Esophagus (tissue), 2 donors: ENCODE measurements around the gene METTL5. TPM values are rescaled to one million over a fixed set of nuclear protein-coding genes. Genes with fewer than 3 reads are reported as not detected.
"Not testable (repeated sequence)": the region's sequence is repeated elsewhere in the genome, so short reads cannot be mapped to it uniquely, and the experiment has no call there.

Experiments used
- H3K27ac ChIP-seq, 2 donors: one replicate each; pipeline ENCODE4 v1.5.1; 2013; ENCODE audit warnings: low read depth in 2 of 2, mild to moderate bottlenecking in 2 of 2, inconsistent platforms in 1 of 2, low read length in 1 of 2, moderate library complexity in 1 of 2
- H3K27me3 ChIP-seq, 2 donors: one replicate each; pipeline ENCODE4 v1.6.1; 2013; ENCODE audit warnings: low read length in 2 of 2, control low read depth in 1 of 2, mild to moderate bottlenecking in 1 of 2; ENCODE audit not compliant: insufficient read depth in 2 of 2, control insufficient read depth in 1 of 2
- H3K36me3 ChIP-seq, 2 donors: one replicate each; pipeline ENCODE4 v1.6.1; 2013; ENCODE audit warnings: low read length in 1 of 2; ENCODE audit not compliant: control insufficient read depth in 2 of 2, insufficient read depth in 2 of 2
- H3K4me1 ChIP-seq, 2 donors: one replicate each; pipeline ENCODE4 v1.6.1; 2013; ENCODE audit warnings: low read length in 1 of 2; ENCODE audit not compliant: control insufficient read depth in 2 of 2, insufficient read depth in 2 of 2
- H3K4me3 ChIP-seq, 2 donors: one replicate each; pipeline ENCODE4 v1.5.1; 2013; ENCODE audit warnings: low read length in 2 of 2, mild to moderate bottlenecking in 2 of 2, low read depth in 1 of 2, moderate library complexity in 1 of 2
- H3K9me3 ChIP-seq, 2 donors: one replicate each; pipeline ENCODE4 v1.6.1; 2013; ENCODE audit warnings: mild to moderate bottlenecking in 2 of 2, low read depth in 1 of 2, low read length in 1 of 2, moderate library complexity in 1 of 2; ENCODE audit not compliant: control insufficient read depth in 2 of 2, insufficient read depth in 1 of 2
- WGBS, 2 donors: extraction: QIAGEN DNeasy Blood & Tissue Kit; methylation state at CpG; one replicate each; pipeline ENCODE4 v1.1.7; 2013; 5-methylcytosine and 5-hydroxymethylcytosine counted together
- polyA plus RNA-seq, 2 donors: library from polyadenylated mRNA; stranded (reverse); fragments of 200-250 nt; gene quantifications; one replicate each; pipeline ENCODE4 v1.2.3, GENCODE V29; 2013
- donor health status: healthy with polysubstance abuse.
- donor health status: Bipolar disorder and iron deficiency.

METTL5 gene
- polyA plus RNA-seq, 2 donors = 40.6 to 45.2 TPM

DNA sequence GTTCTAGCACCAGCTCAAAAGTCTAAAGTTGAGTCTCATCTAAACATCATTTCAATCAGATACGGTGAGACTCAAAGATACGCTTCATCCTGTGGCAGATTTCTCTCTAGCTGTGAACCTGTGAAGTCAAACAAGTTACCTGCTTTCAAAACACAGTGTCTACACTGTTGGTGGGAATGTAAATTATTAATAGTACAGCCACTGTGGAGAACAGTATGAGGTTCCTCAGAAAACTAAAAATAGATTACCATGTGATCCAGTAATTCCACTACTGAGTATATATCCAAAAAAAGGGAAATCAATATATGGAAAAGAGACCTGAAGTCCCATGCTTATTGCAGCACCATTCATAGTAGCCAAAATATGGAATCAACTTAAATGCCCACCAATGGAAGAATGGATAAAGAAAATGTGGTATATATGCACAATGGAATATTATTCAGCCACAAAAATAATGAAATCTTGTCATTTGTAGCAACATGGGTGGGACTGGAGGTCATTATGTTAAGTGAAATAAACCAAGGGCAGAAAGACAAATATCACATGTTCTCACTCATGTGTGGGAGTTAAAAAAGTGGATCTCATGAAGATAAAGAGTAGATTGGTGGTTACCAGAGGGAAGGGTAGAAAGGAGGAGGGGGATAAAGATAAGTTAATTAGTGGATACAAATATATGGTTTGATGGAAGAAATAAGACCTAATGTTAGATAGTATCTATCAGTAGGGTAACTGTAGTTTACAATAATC is 14.2 kb upstream of the METTL5 start:
- H3K27me3 ChIP-seq = no peaks in the 10 kb centered on the region
- H3K4me3 ChIP-seq = no peak overlapping the region
- no peaks in the 10 kb centered on the region for H3K36me3 ChIP-seq
- H3K4me1 ChIP-seq = peaks cover 5 to 6% of the 10 kb centered on the region in 2 donors
- WGBS, 2 donors = 83 to 94% methylated on average over 2 of the region's 2 CpGs
- no peaks in the 10 kb centered on the region for H3K9me3 ChIP-seq
- H3K27ac ChIP-seq = no peak overlapping the region

DNA sequence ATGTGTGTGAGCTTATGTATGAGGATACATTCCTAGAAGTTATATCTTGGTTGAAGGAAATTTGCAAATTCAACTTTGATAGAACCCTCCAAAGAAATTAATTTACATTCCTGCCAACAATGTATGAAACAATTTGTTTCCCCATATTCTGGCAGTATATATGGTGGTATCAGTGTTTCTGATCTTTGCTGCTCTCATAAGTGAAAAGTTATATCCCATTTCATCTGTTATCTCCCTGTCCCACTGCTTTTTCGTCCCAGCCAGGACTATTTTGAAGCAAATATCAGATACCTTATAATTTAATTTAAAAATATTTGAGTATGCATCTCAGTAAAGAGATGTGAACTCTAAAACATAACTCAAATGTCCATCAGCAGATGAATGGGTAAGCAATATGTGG is 9.7 kb upstream of the METTL5 start:
- no peaks in the 10 kb centered on the region for H3K9me3 ChIP-seq
- no peak overlapping the region for H3K27ac ChIP-seq
- H3K4me1 ChIP-seq = no peaks in the 10 kb centered on the region
- H3K36me3 ChIP-seq = no peaks in the 10 kb centered on the region
- no peaks in the 10 kb centered on the region for H3K27me3 ChIP-seq
- no peak overlapping the region for H3K4me3 ChIP-seq
- WGBS, 2 donors = 79 to 91% methylated on average over 1 of the region's 1 CpG

DNA sequence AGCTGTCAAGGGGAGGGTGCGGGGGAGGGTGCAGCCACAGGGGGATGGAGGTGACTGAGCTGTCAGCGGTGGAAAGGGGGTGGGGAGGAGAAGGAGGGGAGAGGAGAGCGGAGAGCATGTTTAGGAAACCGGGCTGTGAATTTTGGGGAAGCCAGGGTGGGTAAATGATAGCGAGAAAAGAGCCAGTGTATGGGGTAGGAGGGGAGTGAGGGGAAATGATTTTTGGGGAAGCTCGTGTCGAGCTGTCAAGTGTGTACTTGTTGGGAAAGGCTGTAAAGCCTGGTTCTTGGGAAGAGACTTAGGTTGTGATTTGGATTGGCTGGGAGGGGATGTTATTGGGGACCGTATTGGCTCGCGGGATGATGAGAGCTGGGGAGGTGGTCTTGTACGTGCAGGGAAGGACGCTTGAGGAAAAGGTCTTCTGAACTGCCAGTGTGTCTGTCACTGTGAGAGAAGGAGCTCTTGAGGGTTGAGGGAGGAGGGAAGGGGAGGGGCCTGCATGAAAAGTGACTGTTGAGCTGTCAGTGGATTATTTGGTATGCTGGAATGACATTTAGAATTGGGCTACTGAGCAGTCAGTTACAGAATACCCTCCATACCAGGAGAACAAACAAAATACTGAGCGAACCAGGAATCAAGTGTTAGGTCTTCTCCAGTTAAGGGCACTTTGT is 3.6 kb upstream of the METTL5 start:
- 1% methylated on average over 13 of the region's 13 CpGs for WGBS, 2 donors
- peaks cover 0 to 3% of the 10 kb centered on the region in 2 donors for H3K4me1 ChIP-seq
- no peaks in the 10 kb centered on the region for H3K36me3 ChIP-seq
- peak overlapping the region; percentile 84 to 97 for H3K4me3 ChIP-seq
- no peaks in the 10 kb centered on the region for H3K9me3 ChIP-seq
- peak overlapping the region; percentile 79 to 88 for H3K27ac ChIP-seq
- no peaks in the 10 kb centered on the region for H3K27me3 ChIP-seq

DNA sequence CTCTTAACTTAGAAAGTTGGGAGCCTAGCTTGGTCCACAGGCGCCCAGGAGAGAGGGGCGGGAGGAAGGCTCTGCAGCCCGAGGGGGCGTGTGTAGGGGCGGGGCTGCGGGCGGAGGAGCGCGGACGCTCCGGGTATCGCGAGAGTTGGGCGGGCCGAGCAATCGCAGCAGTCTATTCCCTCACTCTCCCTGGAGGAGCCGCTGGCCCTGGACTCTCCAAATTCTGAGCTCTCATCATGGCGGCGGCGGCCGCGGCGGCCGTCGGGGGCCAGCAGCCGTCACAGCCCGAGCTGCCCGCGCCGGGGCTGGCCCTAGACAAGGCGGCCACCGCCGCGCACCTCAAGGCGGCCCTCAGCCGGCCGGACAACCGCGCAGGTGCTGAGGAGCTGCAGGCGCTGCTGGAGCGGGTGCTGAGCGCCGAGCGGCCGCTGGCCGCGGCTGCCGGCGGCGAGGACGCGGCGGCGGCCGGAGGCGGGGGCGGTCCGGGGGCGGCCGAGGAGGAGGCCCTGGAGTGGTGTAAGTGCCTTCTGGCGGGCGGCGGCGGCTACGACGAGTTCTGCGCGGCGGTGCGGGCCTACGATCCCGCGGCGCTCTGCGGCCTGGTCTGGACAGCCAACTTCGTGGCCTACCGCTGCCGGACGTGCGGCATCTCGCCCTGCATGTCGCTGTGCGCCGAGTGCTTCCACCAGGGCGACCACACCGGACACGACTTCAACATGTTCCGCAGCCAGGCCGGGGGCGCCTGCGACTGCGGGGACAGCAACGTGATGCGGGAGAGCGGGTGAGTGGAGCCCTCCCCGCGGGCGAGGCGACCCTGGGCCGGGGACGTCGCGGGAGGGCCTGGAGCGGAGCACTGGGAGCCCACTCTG is 2.8 kb upstream of the METTL5 start, which contains the start of gene UBR3:
UBR3 (plus strand) TSS at position 183 of the 869 bp plus-strand sequence; CDS start at position 237, 54 bp downstream.
- 1% methylated on average over 90 to 104 of the region's 104 CpGs for WGBS, 2 donors
- no peaks in the 10 kb centered on the region for H3K36me3 ChIP-seq
- peak within 1 kb of the TSS; percentile 79 to 88 for H3K27ac ChIP-seq
- no peaks in the 10 kb centered on the region for H3K9me3 ChIP-seq
- H3K4me3 ChIP-seq = peak within 1 kb of the TSS; percentile 84 to 97
- H3K27me3 ChIP-seq = no peaks in the 10 kb centered on the region
- H3K4me1 ChIP-seq = peaks cover 0 to 3% of the 10 kb centered on the region in 2 donors

DNA sequence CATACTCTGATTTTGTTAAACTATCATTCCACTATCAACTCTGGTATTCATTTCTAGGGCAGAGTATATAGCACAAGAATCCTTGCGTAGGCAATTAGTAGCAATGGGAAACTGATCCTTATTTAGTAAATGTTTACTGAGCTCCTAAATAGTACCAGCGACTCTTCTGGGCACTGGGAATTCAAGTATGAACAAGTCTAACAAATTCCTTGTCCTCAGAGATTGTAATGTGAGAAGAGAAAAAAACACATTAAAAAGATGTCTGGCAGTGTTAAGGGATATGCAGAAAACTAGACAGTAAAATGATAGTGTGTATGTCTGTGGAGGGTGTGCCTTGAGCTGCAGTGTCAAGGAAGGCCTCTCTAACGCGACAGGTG is 721 bp downstream of the METTL5 start:
- Histone ChIP-seq H3K4me1 (peaks cover 0 to 3% of the 10 kb centered on the region in 2 donors), H3K27me3 (no peaks in the 10 kb centered on the region), H3K36me3 (no peaks in the 10 kb centered on the region), H3K4me3 (peak overlapping the region; percentile 89 to 95), H3K27ac (peak overlapping the region; percentile 36 to 92), H3K9me3 (no peaks in the 10 kb centered on the region)
- 13 to 15% methylated on average over 4 of the region's 4 CpGs for WGBS, 2 donors

DNA sequence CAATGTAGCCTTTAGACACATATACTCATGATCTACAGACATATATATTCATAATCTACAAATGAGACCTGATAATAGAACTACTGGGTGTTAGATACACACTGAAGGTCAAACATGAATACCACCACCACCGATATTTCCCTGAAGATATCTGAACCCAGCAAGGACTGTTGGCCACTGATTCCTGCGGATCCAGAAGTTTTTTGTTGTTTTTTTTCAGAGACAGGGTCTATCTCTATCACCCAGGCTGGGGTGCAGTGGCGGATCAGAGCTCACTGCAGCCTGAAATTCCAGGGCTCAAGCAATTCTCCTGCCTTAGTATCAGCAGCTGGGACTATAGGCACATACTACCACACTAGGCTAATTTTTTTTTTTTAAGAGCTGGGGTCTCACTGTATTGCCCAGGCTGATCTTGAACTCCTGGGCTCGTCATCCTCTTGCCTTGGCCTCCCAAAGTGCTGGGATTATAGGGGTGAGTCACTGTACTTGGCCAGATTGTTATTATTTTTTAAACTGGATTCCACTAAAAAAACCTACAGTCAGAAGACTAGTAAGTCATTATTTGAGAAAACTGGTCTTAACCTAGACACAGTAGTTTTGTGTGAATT is 1.8 kb downstream of the METTL5 start:
- Histone ChIP-seq H3K9me3 (no peaks in the 10 kb centered on the region), H3K4me1 (peaks cover 0 to 3% of the 10 kb centered on the region in 2 donors)
- WGBS, 2 donors = 84 to 91% methylated on average over 4 of the region's 4 CpGs

DNA sequence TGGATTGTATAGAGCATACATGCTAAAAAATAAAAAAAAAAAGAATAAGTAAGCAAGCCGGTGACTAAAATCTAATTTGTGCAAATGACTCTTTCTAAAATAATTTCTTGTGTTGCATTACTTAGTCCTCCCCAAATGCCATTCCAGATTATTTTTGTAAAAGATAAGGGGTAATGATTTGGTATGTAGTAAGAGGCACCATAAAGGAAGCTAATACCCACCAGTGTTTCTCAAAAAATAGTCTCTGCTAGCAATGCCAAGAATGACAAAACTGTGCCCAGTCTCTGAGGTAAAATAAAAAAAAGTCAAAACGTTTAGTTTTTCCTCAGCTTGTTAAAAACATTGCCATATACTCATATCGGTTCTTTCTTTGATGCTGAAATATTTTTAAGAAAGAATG is 2.7 kb downstream of the METTL5 start:
- Histone ChIP-seq H3K36me3 (no peaks in the 10 kb centered on the region), H3K27me3 (no peaks in the 10 kb centered on the region), H3K27ac (no peak overlapping the region), H3K4me3 (no peak overlapping the region), H3K9me3 (no peaks in the 10 kb centered on the region), H3K4me1 (peaks cover 0 to 3% of the 10 kb centered on the region in 2 donors)
- WGBS, 2 donors = 58 to 59% methylated on average over 3 of the region's 3 CpGs

More for the DNA sequence above, 1.8 kb downstream of the METTL5 start:
- Histone ChIP-seq H3K27me3 (no peaks in the 10 kb centered on the region), H3K27ac (no peak overlapping the region), H3K36me3 (no peaks in the 10 kb centered on the region), H3K4me3 (no peak overlapping the region)

DNA sequence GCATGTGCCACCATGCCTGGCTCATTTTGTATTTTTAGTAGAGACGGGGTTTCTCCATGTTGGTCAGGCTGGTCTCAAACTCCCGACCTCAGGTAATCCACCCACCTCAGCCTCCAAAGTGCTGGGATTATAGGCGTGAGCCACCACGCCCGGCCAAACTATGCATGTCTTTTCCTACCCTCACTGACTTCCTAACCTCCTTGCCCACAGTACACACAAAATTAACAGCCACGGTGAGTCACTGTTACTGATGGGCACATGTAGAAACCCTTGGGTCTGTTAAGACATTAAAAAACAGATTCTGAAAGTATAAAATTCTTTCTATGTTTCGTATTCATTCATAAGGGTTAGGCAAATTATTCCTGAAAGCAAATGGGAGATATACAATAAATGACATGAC is 4.6 kb downstream of the METTL5 start:
- H3K36me3 ChIP-seq, H3K4me1 ChIP-seq, H3K4me3 ChIP-seq, H3K27ac ChIP-seq, H3K9me3 ChIP-seq, H3K27me3 ChIP-seq: not testable (repeated sequence)
- WGBS, 2 donors = 66 to 70% methylated on average over 7 of the region's 7 CpGs

DNA sequence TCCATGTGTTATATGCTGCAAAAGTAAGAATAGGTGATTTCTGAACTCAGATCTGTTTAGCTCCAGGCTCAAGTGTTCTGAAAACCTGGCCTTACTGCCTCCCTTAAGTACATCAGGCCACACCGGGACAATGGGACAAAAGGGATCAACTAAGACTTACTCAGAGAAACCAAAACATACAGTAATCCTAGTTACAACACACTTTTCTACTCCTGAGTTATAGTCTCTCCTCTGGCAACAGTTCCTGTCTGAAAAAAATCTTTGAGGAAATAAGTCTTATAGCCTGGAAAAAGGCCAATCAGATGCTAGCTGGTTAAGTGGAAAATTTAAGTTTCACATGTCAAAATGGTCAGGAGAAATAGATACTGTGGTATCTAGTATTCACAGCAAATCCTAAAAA is 5.6 kb downstream of the METTL5 start:
- Histone ChIP-seq H3K36me3 (peaks cover 3 to 5% of the 10 kb centered on the region in 2 donors), H3K4me3 (no peak overlapping the region), H3K4me1 (no peaks in the 10 kb centered on the region), H3K27ac (no peak overlapping the region), H3K27me3 (no peaks in the 10 kb centered on the region), H3K9me3 (no peaks in the 10 kb centered on the region)
- WGBS, 2 donors = 54 to 57% methylated on average over 1 of the region's 1 CpG
